GM04504 (cell line): Measurements from ENCODE around the gene REXO5.
A peak's percentile ranks its signal among the peaks of the same experiment; 100 is the strongest.
"Not testable (repeated sequence)": the region's sequence is repeated elsewhere in the genome, so short reads cannot be mapped to it uniquely, and the experiment has no call there.

ENCODE experiments used
- DNase-seq: peaks from one replicate; pipeline ENCODE4 v3.0.0-alpha.2; 2012; ENCODE audit warnings: low read depth

Gene REXO5, protein sequence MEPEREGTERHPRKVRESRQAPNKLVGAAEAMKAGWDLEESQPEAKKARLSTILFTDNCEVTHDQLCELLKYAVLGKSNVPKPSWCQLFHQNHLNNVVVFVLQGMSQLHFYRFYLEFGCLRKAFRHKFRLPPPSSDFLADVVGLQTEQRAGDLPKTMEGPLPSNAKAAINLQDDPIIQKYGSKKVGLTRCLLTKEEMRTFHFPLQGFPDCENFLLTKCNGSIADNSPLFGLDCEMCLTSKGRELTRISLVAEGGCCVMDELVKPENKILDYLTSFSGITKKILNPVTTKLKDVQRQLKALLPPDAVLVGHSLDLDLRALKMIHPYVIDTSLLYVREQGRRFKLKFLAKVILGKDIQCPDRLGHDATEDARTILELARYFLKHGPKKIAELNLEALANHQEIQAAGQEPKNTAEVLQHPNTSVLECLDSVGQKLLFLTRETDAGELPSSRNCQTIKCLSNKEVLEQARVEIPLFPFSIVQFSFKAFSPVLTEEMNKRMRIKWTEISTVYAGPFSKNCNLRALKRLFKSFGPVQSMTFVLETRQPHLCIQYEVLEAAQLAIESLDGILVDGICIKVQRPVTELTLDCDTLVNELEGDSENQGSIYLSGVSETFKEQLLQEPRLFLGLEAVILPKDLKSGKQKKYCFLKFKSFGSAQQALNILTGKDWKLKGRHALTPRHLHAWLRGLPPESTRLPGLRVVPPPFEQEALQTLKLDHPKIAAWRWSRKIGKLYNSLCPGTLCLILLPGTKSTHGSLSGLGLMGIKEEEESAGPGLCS

DNA sequence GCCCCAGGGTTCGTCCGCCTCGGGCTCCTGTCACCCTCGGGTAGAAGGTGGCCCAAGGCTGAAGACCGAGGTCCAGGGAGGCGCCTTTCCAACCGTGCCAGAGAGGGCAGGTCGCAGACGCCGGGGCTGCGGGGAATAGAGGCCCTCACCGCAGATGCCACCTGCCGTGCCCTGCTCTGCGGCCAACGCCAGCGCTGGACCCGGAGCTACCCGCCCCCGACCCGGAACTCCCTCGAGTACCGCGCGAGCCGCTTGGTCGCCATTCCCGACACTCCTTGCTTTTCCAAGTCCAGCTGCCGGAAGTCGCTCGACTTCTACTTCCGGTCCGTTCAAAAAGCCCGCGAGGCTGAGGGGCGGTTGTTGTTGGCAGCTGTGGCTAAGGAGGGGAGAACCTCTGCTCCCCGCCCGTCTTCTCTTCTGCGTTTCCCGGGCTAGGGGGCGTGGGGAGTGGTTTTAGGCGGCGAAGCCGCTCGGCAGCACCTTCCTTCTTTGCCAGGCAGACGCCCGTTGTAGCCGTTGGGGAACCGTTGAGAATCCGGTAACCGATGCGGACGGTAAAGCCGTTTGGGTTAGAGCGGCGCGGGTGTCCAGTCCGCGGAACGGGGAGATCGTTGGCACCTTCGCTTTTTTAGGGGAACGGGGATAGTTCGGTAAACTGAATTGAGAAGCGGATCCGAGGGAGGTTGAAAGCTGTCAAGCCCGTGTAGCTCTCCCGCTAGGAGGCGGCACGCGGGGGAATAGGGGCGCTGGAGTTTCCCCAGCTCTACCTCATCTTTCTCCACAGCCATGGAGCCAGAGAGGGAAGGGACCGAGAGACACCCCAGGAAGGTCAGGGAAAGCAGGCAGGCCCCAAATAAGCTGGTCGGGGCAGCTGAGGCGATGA lies at the start of gene REXO5, which contains the start of gene ERI2:
Gene REXO5 (plus strand): TSS at position 360 of the 883 bp plus-strand sequence. CDS start 427 bp downstream, at position 787.
Gene ERI2 (minus strand): TSS at position 305 of the 883 bp plus-strand sequence. CDS start 42 bp downstream, at position 263.
- DNase-seq, result peak; percentile 91

DNA sequence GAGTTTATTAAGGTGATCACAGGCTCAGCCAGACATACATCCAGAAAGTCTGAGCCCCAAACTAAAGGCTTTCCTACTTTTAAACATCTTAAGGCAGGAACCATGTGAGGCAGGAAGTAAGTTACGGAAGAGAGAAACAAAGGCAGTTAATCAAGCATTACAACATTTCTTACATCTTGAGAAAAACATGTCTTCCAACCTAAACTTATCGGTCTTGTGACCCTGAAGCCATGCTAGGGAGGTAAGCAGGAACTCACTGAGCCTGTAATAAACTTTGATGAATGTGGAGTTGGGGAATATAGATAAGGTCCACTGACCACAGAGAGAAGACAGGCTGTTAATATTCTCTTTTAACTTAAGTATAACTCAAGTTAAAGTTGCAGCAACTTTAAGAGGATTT lies 46.0 kb upstream of the REXO5 start:
- no peak for DNase-seq

DNA sequence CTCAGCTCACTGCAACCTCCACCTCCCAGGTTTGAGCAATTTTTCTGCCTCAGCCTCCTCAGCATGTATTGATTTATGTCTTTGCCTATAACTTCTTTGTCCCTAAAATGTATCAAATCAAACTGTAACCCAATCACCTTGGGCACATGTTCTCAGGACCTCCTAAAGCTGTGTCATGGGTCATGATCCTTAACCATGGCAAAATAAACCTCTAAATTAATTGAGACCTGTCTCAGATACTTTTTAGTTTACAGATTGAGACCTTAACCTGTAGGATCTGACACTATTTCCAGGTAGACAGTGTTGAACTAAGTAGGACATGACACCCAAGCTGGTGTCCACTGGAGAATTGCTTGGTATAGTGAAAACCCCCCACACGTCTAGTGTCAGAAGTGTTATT lies 45.2 kb upstream of the REXO5 start:
- DNase-seq, result no peak

DNA sequence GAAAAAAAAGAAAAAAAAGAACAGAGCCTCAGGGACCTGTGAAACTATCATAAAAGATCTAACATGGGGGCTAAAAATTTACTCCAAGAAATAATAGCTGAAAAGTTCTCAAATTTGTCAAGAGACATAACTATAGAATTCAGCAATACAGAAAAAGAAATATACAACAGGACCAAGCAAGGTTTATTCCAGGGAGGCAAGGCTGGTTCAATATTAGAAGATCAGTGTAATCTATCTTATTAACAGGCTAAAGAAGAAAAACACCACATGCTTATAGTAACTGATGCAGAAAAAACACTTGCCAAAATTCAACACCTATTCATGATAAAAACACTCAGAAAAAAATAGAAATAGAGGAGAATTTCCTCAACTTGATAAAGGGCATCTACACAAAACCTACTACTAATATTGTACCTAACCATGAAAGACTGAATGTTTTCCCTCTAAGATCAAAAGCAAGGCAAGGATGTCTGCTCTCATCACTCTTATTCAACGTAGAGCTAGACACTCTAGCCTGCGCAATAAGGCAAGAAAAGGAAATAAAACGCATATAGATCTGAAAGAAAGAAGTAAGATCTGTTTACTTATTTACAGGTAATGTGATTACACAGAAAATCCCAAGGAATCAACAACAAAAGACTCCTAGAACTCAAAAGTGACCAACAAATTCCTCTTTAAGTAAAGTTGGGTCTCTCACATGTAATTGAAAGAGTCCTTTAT lies 43.8 kb upstream of the REXO5 start:
- no peak for DNase-seq

DNA sequence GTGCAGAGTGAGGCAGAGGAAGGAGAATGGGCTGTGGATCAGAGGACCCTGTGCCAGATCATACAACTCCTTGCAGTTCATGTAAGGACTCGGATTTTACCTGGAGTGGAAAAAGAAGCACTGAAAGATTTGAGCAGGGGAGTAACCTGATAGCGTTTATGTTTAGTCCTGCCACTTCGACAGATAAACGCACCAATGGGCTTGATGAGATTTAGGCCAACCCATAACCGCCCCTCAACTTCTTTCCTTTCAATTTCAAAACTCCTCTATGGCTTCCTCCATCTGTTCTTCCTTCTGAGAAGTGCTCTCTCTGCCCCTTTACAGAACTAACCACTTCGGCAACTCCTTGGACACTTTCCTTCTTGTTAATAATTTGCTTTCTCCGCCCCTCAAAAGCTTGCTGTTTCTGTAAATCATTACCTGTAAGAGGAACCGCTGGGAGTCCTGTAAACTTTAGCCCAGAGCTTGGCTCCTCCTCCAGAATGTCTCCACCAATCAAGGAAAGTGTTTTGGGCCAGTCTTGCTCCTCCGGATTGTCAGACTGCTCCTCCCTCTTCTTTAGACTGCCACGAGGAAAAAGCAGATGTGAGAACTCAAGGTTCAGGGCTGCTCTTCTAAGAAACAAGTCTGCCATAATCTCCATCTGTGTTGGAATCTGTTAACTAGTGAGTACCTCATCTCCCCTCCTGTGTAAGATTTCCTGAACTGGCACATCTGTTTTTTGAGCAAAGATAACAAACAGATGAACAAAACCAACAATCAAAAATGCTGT lies 42.7 kb upstream of the REXO5 start, which contains the start of gene ACSM3:
Gene ACSM3 (plus strand): TSS at position 554 of the 772 bp plus-strand sequence. CDS start 6,021 bp downstream, outside the sequence.
- peak; percentile 28 for DNase-seq

DNA sequence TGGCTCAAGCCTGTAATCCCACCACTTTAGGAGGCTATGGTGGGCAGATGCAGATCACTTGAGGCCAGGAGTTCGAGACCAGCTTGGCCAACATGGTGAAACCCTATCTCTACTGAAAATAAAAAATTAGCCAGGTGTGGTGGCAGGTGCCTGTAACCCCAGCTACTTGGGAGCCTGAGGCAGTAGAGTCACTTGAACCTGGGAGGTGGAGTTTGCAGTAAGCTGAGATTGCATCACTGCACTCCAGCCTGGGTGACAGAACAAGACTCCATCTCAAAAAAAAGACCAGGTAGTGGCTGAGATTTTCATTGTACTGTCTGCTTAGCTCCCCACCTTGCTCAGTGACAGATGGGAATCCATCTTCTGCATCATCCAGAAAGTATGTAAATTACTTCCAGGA lies 41.9 kb upstream of the REXO5 start:
- DNase-seq, result not testable (repeated sequence)

DNA sequence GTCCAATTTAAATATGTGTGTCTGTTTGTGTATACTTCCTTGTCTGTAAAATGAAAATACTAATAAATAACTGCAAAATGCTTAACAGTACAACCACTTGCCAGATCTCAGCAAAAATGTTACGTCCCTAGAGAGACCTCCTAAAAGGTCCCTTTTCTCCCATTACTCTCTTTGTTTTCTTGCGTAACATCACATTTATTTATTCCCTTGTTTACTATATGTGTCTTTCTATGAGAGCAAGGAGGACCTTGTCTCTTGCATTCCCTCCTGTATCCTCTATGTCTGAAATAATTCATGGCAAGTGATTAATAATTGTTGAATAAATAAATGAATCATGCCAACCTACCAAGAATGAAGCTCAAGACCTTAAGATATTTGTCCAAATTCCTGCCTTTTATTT lies 40.6 kb upstream of the REXO5 start:
- DNase-seq, result no peak

DNA sequence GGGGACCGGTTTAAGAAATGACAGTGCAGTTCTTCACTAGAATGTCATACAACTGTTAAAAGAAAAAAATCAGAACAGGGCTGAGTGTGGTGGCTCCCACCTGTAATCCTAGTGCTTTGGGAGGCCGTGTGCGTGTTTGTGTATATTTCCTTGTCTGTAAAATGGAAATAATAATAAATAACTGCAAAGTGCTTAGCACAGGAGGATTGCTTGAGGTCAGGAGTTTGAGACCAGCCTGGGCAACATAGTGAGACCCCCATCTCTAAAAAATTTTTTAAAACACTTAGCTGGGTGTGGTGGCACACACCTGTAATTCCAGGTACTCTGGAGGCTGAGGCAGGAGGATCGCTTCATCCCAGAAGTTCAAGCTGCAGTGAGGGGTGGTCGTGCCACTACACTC lies 40.0 kb upstream of the REXO5 start:
- no peak for DNase-seq

DNA sequence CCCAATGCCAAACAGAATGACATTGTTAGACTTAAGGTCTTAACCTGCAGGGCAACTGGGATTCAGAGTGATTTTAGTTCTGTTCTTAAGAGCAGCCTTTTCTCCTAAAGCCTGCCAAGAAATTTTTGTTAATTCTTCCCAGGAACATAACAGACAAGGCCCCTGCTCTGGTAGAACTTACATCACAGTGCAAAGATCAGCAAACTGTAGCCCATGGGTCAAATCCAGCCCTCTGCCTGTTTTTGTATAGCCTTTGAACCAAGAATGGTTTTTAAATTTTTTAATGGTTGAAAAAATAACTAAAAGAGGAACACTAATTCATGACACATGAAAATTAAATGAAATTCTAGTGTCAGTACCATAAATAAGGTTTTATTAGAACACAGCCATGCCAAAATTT lies 38.8 kb upstream of the REXO5 start:
- DNase-seq, result no peak

DNA sequence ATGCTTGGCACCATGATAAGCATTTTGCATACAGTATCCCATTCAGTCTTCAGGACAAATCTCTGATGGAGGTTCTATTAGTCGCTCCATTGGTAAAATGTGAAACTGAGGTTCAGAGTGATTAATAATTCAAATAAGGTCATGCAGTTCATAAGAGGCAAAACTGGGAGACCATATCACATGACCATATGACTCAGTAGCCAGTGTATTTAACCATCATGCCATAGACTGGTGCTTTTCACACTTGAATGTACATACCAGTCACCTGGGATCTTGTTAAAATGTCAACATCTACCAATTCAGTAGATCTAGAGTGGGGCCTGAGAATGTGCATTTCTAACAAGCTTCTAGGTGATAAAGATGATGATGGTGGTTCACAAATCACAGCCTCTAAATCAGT lies 38.2 kb upstream of the REXO5 start:
- no peak for DNase-seq

DNA sequence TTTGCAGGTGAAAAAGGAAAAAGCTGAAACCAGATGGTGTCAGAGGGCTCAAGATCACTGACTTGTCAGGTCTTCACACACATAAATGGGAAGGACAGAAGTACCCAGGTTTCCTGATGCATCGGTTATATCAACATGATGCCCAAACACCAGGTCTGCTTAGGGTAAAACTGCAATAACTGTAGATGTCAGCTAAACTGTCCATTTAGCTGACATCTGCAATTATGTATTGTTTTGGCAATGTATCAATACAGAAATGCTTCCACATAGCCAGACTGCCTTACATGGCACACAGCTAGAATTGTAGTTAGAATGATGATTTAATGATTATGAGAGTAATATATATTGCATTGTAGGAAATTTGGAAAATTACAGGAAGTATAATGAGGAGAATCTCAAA lies 37.5 kb upstream of the REXO5 start:
- no peak for DNase-seq

DNA sequence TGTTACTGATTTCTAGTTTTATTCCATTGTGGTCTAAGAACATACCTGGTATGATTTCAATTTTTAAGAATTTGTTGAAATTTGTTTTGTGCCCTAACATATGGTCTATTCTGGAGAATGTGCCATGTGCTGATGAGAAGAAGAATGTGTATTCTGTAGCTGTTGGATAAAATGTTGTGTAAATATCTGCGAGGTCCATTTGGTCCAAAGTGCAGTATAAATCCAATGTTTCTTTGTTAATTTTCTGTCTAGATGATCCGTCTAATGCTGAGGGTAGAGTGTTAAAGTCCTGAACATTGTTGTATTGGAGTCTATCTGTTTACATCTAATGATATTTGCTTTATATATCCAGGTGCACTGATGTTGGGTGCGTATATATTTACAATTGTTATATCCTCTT lies 32.6 kb upstream of the REXO5 start:
- no peak for DNase-seq

DNA sequence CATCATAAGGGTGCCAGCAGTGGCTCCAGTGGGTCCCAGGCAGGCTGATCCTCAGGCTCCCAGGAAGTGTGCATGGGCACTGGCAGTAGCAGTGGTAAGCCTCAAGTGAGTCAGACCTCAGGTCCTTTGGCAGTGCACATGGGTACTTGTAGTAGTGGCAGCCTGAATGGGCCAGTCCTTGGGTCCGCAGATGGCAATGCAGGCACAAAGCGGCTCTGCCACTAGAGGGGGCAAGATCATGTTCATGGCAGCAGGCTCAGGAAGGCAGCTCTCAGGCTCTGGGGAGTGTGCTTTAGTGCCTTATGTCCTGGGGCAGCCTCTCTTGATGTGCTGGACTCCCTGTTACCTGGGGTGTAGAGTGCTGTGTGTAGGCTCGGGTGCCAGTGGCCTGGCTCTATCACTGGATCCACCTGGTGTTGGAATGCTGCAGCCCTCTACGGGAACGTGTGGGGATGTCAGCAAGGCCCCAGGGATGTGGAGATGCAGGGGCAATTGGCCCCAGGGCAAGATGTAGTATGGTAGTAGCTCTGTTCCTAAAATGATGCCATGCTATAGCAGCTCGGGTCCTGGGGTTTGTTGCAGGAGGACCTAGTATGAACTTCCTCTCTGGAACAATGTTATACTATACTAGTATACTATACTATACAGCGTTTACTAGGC lies 31.5 kb upstream of the REXO5 start:
- peak; percentile 26 for DNase-seq

DNA sequence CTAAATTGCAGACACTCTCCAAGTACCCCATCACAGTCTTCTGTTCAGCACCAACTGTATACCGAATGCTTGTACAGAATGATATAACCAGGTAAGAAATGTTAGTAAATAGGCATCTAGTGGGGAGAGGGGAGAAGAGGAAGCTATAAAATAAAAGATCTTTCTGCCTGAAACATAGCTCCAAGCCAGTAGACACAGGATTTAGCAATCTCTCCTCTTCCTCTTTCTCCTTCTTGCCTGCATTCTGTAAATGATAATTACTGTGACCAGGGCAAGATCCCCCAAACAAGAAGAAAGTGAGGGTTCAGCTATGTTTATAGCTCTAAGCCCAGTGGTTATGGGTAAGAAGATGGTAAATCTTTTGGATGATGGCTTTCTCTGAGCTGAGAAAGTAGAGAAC lies 24.6 kb upstream of the REXO5 start:
- no peak for DNase-seq

DNA sequence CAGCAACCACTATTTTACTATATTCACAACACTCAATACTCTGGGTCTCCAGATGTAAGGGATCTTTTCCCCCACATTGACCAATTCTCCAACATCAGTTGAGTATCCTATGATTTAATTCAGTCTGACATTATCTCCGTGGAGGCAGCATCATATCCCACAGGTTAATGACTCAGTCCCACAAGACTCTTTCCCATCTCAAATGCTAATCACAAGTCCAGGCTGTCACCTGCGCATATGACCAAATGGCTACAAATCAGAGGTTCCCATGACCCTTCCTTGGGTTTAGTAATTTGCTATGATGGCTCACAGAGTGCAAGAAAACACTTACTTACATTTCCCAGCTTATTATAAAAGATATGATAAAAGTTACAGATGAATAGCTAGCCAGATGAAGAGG lies 23.9 kb upstream of the REXO5 start:
- DNase-seq, result no peak

DNA sequence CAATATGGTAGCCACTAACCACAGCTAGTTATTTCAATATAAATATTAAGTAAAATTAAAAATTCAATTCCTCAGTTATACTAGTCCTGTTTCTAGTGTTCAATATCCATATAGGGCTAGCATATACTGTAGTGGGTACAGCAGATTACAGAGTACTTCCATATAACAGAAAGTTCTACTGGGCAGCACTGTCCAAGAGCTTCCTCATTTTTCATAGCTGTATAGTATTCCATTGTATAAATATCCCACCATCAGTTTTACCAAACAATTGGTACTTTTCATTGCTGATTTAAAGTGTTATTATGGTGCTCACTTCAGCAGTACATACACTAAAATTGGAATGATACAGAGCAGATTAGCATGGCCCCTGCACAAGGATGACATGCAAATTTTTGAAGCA lies 22.1 kb upstream of the REXO5 start:
- no peak for DNase-seq

DNA sequence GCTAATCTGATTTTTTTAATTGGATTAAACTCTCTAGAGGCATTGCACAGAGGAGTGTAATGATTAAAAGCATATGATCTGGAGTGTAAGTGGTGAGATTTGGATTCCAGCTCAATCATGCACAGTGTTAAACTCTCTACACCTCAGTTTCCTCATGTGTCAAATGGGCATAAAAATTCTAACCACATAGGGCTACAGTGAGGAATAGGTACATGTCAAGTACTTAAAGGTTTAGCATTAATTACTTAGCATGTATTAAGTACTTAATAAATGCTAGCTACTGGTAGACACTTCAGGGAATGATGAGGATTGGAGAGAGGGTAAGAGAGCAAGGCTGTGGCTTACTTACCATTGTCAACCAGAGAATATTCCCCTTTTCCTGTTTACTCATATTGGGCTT lies 17.2 kb upstream of the REXO5 start:
- no peak for DNase-seq

DNA sequence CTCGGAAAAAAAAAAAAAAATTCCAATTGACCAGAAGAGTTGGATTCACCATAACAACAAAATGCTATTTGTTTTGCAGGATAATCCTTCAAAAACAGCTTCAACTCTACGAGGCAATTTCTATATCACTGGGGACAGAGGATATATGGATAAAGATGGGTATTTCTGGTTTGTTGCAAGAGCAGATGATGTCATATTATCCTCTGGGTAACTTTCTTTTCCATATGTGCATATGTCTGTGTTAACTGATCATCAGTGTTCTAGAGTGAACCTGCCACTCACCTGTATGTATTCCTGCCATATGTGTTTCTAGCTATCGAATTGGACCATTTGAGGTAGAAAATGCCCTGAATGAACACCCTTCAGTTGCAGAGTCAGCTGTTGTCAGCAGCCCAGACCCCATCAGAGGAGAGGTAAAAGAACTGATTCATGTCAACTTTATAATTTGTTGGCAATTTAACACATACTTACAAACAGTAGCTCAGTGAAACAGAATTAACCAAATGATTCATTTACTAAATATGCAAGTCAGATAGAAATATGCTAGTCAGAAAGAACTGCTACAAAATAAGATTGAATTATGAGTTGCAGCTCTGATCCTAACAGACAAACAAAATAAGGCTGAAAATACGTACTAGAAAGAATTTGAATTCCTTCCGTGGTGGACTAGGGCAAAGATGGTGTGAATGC lies 14.3 kb upstream of the REXO5 start:
- DNase-seq, result no peak

DNA sequence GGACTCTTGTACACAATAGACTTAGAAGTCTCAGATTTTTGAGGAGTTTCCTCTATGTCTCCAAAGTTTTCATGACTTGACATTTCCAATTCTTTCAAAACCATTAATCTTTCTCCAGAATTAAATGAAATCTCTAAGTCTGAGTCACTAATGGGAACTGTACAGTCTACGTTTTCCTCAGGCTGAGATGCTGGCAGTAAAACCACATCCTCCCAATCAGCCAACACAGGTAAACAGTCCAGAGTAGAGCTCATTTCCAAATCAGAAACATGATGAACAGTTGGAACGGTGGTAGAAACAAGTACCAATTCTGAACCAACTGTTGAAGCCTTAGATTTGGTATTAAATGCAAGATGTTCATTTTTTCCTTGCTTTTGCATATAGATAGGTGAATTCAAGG lies 8.0 kb upstream of the REXO5 start:
- no peak for DNase-seq

DNA sequence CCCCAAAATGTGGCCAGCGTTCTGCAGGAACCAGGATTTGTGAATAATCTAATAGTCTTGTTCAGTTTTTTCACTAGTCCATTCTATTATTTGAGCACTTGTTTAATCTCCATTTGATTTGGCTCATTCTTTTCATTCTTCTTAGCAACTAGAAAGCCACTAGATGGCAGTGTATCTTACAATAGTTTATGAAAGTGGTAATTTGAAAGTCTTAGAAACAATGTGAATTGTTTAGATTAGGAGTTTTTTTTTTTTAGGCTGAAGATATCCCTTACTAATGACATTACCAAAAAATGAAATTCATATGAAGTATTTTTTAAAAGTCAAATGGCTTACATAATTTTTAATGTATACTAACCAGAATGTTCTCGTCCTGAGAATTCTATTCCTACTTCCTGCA lies 6.7 kb upstream of the REXO5 start:
- no peak for DNase-seq
